ENCODE data around the gene GATA6.

GRCh38 chr18:22200611-22201225 lies 31.3 kb downstream of the GATA6 start:
- no peak for TF ChIP-seq POLR2AphosphoS5 (IDR thresholded peaks at IDR 0.05; ENCODE audit: low read depth, low read length)
- no peak for TF ChIP-seq SIN3A (IDR thresholded peaks at IDR 0.05; ENCODE audit: borderline replicate concordance, insufficient read depth, low read length)
- TF ChIP-seq TAF1 (IDR thresholded peaks at IDR 0.05; ENCODE audit: borderline replicate concordance, insufficient read depth, low read length), result no peak
